K562 (cell line): Measurements from ENCODE around the gene C2CD5. TPM values are rescaled to one million over a fixed set of nuclear protein-coding genes. Genes with fewer than 3 reads are reported as not detected.

ENCODE experiments used
- polyA plus RNA-seq, 8 experiments: library from polyadenylated mRNA; depleted of rRNA in 4 of 8; stranded (reverse) in 5 of 8; unstranded in 3 of 8; fragments of >200 nt; fragmentation: Nextera tagmentation in 2 of 8; fragmentation: Illumina TruSeq in 1 of 8; extraction: Ambion mirVana in 2 of 8; extraction: Trizol in 1 of 8; gene quantifications; 2 replicates each; pipeline versions ENCODE4 v1.2.1 to v1.2.3, GENCODE V29; 2011 to 2014; ENCODE audit warnings: inconsistent platforms in 1 of 8, missing spikeins in 1 of 8
- total RNA-seq, 7 experiments: library from RNA; depleted of rRNA in 6 of 7; stranded (reverse); fragments of >200 nt in 6 of 7; fragmentation: Illumina TruSeq in 2 of 7; extraction: Trizol in 2 of 7; gene quantifications; 2 replicates each; pipeline versions ENCODE4 v1.2.1 to v1.2.3, GENCODE V29; 2011 to 2021; ENCODE audit warnings: low replicate concordance in 1 of 7

C2CD5 gene
- total and polyA plus RNA-seq, 9 of the 15 experiments (the other 6 are each of a cell fraction or from before 2014, with no cell fraction given), result 5.1 to 24.1 (median 14.3) TPM

Other genes with a start within 250 kb of the C2CD5 start
- 0.86 and 6.4 TPM in 2 replicates for gene ST8SIA1, start 209.8 kb downstream of the C2CD5 start, total RNA-seq (2014; rRNA removed)
- 4.3 TPM in 2 replicates for gene ST8SIA1, start 209.8 kb downstream of the C2CD5 start, total RNA-seq (2014; rRNA removed; fragmentation: Illumina TruSeq; extraction: Trizol)
- gene ST8SIA1, start 209.8 kb downstream of the C2CD5 start, total RNA-seq (2015; rRNA removed; fragmentation: Illumina TruSeq; extraction: Trizol), result 1.2 and 1.3 TPM in 2 replicates
- 3.4 and 4.3 TPM in 2 replicates for gene ST8SIA1, start 209.8 kb downstream of the C2CD5 start, total RNA-seq (2021)
- gene ST8SIA1, start 209.8 kb downstream of the C2CD5 start, polyA plus RNA-seq (2011; rRNA removed), result 4.4 and 15.0 TPM in 2 replicates
- gene ST8SIA1, start 209.8 kb downstream of the C2CD5 start, polyA plus RNA-seq (2014; fragmentation: Illumina TruSeq; extraction: Trizol), result 3.3 and 3.9 TPM in 2 replicates
- gene ST8SIA1, start 209.8 kb downstream of the C2CD5 start, polyA plus RNA-seq (2014; fragmentation: Nextera tagmentation; extraction: Ambion mirVana), result 10 to 100 TPM; 22.9 to 26.3 TPM
- gene ST8SIA1, start 209.8 kb downstream of the C2CD5 start, polyA plus RNA-seq (2014; rRNA removed), result 1.1 and 5.8 TPM in 2 replicates
- gene ETNK1, start 80.6 kb upstream of the C2CD5 start, total RNA-seq (2014; rRNA removed), result 22.5 and 27.1 TPM in 2 replicates
- 57.6 and 67.5 TPM in 2 replicates for gene ETNK1, start 80.6 kb upstream of the C2CD5 start, total RNA-seq (2014; rRNA removed; fragmentation: Illumina TruSeq; extraction: Trizol)
- gene ETNK1, start 80.6 kb upstream of the C2CD5 start, total RNA-seq (2015; rRNA removed; fragmentation: Illumina TruSeq; extraction: Trizol), result 33.4 and 37.6 TPM in 2 replicates
- 70.5 and 74.3 TPM in 2 replicates for gene ETNK1, start 80.6 kb upstream of the C2CD5 start, total RNA-seq (2021)
- 30.2 and 36.0 TPM in 2 replicates for gene ETNK1, start 80.6 kb upstream of the C2CD5 start, polyA plus RNA-seq (2011; rRNA removed)
- gene ETNK1, start 80.6 kb upstream of the C2CD5 start, polyA plus RNA-seq (2014; fragmentation: Illumina TruSeq; extraction: Trizol), result 17.5 and 19.7 TPM in 2 replicates
- 10 to 100 TPM; 36.0 to 47.5 TPM for gene ETNK1, start 80.6 kb upstream of the C2CD5 start, polyA plus RNA-seq (2014; fragmentation: Nextera tagmentation; extraction: Ambion mirVana)
- 10.0 and 13.7 TPM in 2 replicates for gene ETNK1, start 80.6 kb upstream of the C2CD5 start, polyA plus RNA-seq (2014; rRNA removed)